SK-N-SH (cell line): Measurements from ENCODE around the gene ZFYVE21. TPM values are rescaled to one million over a fixed set of nuclear protein-coding genes. Genes with fewer than 3 reads are reported as not detected.

Source experiments
- CTCF ChIA-PET: fragments of 300-600, 350-600 bp; formaldehyde crosslinking; extraction: SDS; loops from one replicate; lab custom pipeline; 2021; lab: Yijun Ruan, JAX
- POLR2A ChIA-PET: fragments of 350-600 bp; sonication (Branson Sonifier 250); formaldehyde crosslinking; extraction: SDS; loops from one replicate; lab custom pipeline; 2020; ENCODE audit warnings: antibody characterized with exemption, inconsistent platforms; lab: Yijun Ruan, JAX
- DNase-seq: peaks from one replicate; pipeline ENCODE4 v3.0.0; 2012
- H2AFZ ChIP-seq: fragments of 200-600 bp; sonication (generic); 2 replicates; pipeline ENCODE4 v1.8.1; 2016; ENCODE audit warnings: antibody characterized with exemption, mild to moderate bottlenecking, low read depth
- H3F3A ChIP-seq: fragments of 200-600 bp; sonication (generic); replicated peaks from 2 replicates; pipeline ENCODE3; 2016; ENCODE audit warnings: antibody characterized with exemption, mild to moderate bottlenecking; ENCODE audit not compliant: insufficient read depth
- H3K27ac ChIP-seq, 2 experiments: fragments of 200-500 bp in 1 of 2; fragments of 200-600 bp in 1 of 2; sonication (Bioruptor generic) in 1 of 2; sonication (generic), shearing (Covaris generic) in 1 of 2; 2 replicates each; pipeline versions ENCODE4 v1.5.1 to v1.6.1; 2014 to 2016; ENCODE audit warnings: low read depth in 2 of 2, inconsistent platforms in 1 of 2, low read length in 1 of 2, mild to moderate bottlenecking in 1 of 2, mixed read lengths in 1 of 2
- H3K27me3 ChIP-seq: fragments of 200-600 bp; sonication (generic), shearing (Covaris generic); 2 replicates; pipeline ENCODE4 v1.6.1; 2016; ENCODE audit warnings: mixed run types; ENCODE audit not compliant: insufficient read depth
- H3K36me3 ChIP-seq, 2 experiments: fragments of 200-500 bp in 1 of 2; fragments of 200-600 bp in 1 of 2; sonication (Bioruptor generic) in 1 of 2; sonication (generic) in 1 of 2; replicated peaks in 1 of 2; 2 replicates each; pipeline versions ENCODE3 to v1.5.1; 2014 to 2016; ENCODE audit warnings: low read length in 1 of 2, mild to moderate bottlenecking in 1 of 2; ENCODE audit not compliant: insufficient read depth in 2 of 2, control insufficient read depth in 1 of 2
- H3K4me1 ChIP-seq, 2 experiments: fragments of 200-500 bp in 1 of 2; fragments of 200-600 bp in 1 of 2; sonication (Bioruptor generic) in 1 of 2; sonication (generic), shearing (Covaris generic) in 1 of 2; 2 replicates each; pipeline versions ENCODE4 v1.5.1 to v1.6.1; 2014 to 2016; ENCODE audit warnings: low read depth in 1 of 2, low read length in 1 of 2, mixed run types in 1 of 2; ENCODE audit not compliant: insufficient read depth in 2 of 2, control insufficient read depth in 1 of 2
- H3K4me2 ChIP-seq: fragments of 200-600 bp; sonication (generic), shearing (Covaris generic); 2 replicates; pipeline ENCODE4 v1.6.1; 2017; ENCODE audit warnings: mixed run types
- H3K4me3 ChIP-seq, 2 experiments: fragments of 200-500 bp in 1 of 2; fragments of 200-600 bp in 1 of 2; sonication (Bioruptor generic) in 1 of 2; sonication (generic), shearing (Covaris generic) in 1 of 2; 2 replicates each; pipeline versions ENCODE4 v1.5.1 to v1.8.1; 2014 to 2016; ENCODE audit warnings: low read depth in 2 of 2, inconsistent platforms in 1 of 2, low read length in 1 of 2, mild to moderate bottlenecking in 1 of 2, mixed read lengths in 1 of 2, moderate library complexity in 1 of 2
- H3K79me2 ChIP-seq: fragments of 200-600 bp; sonication (generic); 2 replicates; pipeline ENCODE4 v1.8.1; 2017; ENCODE audit warnings: mild to moderate bottlenecking; ENCODE audit not compliant: insufficient read depth
- H3K9ac ChIP-seq: fragments of 200-600 bp; sonication (generic); 2 replicates; pipeline ENCODE4 v1.6.1; 2017; ENCODE audit warnings: mixed run types
- H3K9me2 ChIP-seq: fragments of 200-600 bp; sonication (generic); 2 replicates; pipeline ENCODE4 v1.6.1; 2017; ENCODE audit warnings: mixed run types
- H3K9me3 ChIP-seq: fragments of 200-600 bp; sonication (generic); 2 replicates; pipeline ENCODE4 v1.6.1; 2017; ENCODE audit warnings: mixed run types, mild to moderate bottlenecking, moderate library complexity
- H4K20me1 ChIP-seq: fragments of 200-600 bp; sonication (generic); 2 replicates; pipeline ENCODE4 v1.6.1; 2017; ENCODE audit warnings: mild to moderate bottlenecking, mixed run types; ENCODE audit not compliant: insufficient read depth
- CHD2 ChIP-seq: fragments of 150-350 bp; IDR thresholded peaks from 2 replicates; pipeline ENCODE4 v1.6.1; 2018; ENCODE audit warnings: low read length; ENCODE audit not compliant: partially characterized antibody
- CTCF ChIP-seq: fragments of 200-600 bp; sonication (generic); IDR thresholded peaks from 2 replicates; pipeline ENCODE4 v1.6.1; 2017; ENCODE audit warnings: antibody characterized with exemption, mild to moderate bottlenecking, moderate library complexity
- ELF1 ChIP-seq: IDR thresholded peaks from 2 replicates; pipeline ENCODE4 v1.4.0; 2012
- GATA2 ChIP-seq: sonication (generic); formaldehyde crosslinking; IDR thresholded peaks from 2 replicates; pipeline ENCODE4 v1.5.0; 2020; ENCODE audit warnings: mild to moderate bottlenecking, missing genetic modification reagents
- MEF2A ChIP-seq: IDR thresholded peaks from 2 replicates; pipeline ENCODE4 v1.4.0; 2012; ENCODE audit warnings: low read depth, borderline replicate concordance
- NFIC ChIP-seq: IDR thresholded peaks from 2 replicates; pipeline ENCODE4 v1.4.0; 2012; ENCODE audit warnings: borderline replicate concordance
- PBX3 ChIP-seq: IDR thresholded peaks from 2 replicates; pipeline ENCODE4; 2012
- RAD21 ChIP-seq: IDR thresholded peaks from 2 replicates; pipeline ENCODE4 v1.6.1; 2012; ENCODE audit warnings: mild to moderate bottlenecking, low read length
- RFX5 ChIP-seq: IDR thresholded peaks from 2 replicates; pipeline ENCODE4 v1.6.1; 2012; ENCODE audit warnings: mild to moderate bottlenecking, improper control_type of control experiment, low read length
- SIN3A ChIP-seq: IDR thresholded peaks from 2 replicates; pipeline ENCODE4 v1.6.1; 2012; ENCODE audit warnings: low read depth, mild to moderate bottlenecking, low read length, moderate library complexity, borderline replicate concordance
- TAF1 ChIP-seq: IDR thresholded peaks from 2 replicates; pipeline ENCODE4 v1.6.1; 2012; ENCODE audit warnings: low read depth, mild to moderate bottlenecking, low read length, moderate library complexity, borderline replicate concordance
- TCF12 ChIP-seq: IDR thresholded peaks from 2 replicates; pipeline ENCODE4 v1.4.0; 2012
- WGBS: methylation state at CpG from one replicate; pipeline ENCODE4 v1.1.6; 2017; ENCODE audit warnings: low lambda C conversion rate; 5-methylcytosine and 5-hydroxymethylcytosine counted together
- polyA plus RNA-seq, 3 experiments: library from polyadenylated mRNA; depleted of rRNA; stranded (reverse); fragments of >200 nt; gene quantifications; 2 replicates each; pipeline ENCODE4 v1.2.3, GENCODE V29; 2012

The ZFYVE21 gene
- polyA plus RNA-seq, 1 of the 3 experiments (the other 2 are of a cell fraction): 82.1 TPM

- Histone ChIP-seq H3F3A (peaks cover 20% of the 10 kb centered on the region), H3K27me3 (no peaks in the 10 kb centered on the region), H3K4me3 (no peak overlapping the region), H3K79me2 (peaks cover 62% of the 10 kb centered on the region), H2AFZ (no peak overlapping the region), H3K27ac (no peak overlapping the region; a peak in 1 of 4 replicates), H3K4me1 (peaks cover 0 to 33% of the 10 kb centered on the region in 2 experiments; a peak in 1 of 4 replicates), H4K20me1 (peaks cover 22% of the 10 kb centered on the region), H3K9me3 (no peaks in the 10 kb centered on the region), H3K9me2 (no peaks in the 10 kb centered on the region), H3K4me2 (no peak overlapping the region), H3K9ac (no peak overlapping the region), H3K36me3 (peaks cover 41 to 56% of the 10 kb centered on the region in 2 experiments)
- TF ChIP-seq CHD2 (no peak), TAF1 (no peak), ELF1 (no peak), RFX5 (no peak), MEF2A (no peak), RAD21 (no peak), TCF12 (no peak)
- WGBS: 95% methylated on average over 15 of the region's 22 CpGs
- POLR2A ChIA-PET: no interaction called here
- no peak for DNase-seq
- CTCF ChIA-PET: no interaction called here
These were observed 22.1 kb upstream of the ZFYVE21 start for GRCh38 chr14:103693515-103693914.

- Histone ChIP-seq H3K9me3 (no peaks in the 10 kb centered on the region), H2AFZ (no peak overlapping the region), H3K79me2 (peaks cover 55% of the 10 kb centered on the region), H3K36me3 (peaks cover 39 to 57% of the 10 kb centered on the region in 2 experiments), H3K9me2 (no peaks in the 10 kb centered on the region), H3K4me3 (no peak overlapping the region), H3K4me1 (peaks cover 0 to 33% of the 10 kb centered on the region in 2 experiments; a peak in 1 of 4 replicates), H3K27ac (no peak overlapping the region; a peak in 1 of 4 replicates), H3K9ac (no peak overlapping the region), H3F3A (peaks cover 20% of the 10 kb centered on the region), H4K20me1 (peaks cover 22% of the 10 kb centered on the region), H3K4me2 (no peak overlapping the region)
- DNase-seq: no peak
- CTCF ChIA-PET: interaction anchor here (1.1 to 1.7 kb wide), 5 partner anchors 8 to 122 kb away, joined by 3 to 5 read pairs (median 3); no protein-coding TSS in a partner anchor
- 93% methylated on average over 20 of the region's 20 CpGs for WGBS
- POLR2A ChIA-PET: no interaction called here
- TF ChIP-seq PBX3 (no peak), NFIC (no peak), TAF1 (no peak), CTCF (peak; percentile 23), SIN3A (no peak), GATA2 (no peak)
- TF ChIP-seq, all 33 proteins: peak for 1
- H3K27me3 ChIP-seq: no peaks in the 10 kb centered on the region
These were observed 21.0 kb upstream of the ZFYVE21 start for GRCh38 chr14:103694572-103695026.
